Ascending aorta (tissue), 2 donors: ENCODE measurements around the gene PKP2. TPM values are rescaled to one million over a fixed set of nuclear protein-coding genes. Genes with fewer than 3 reads are reported as not detected.

Experiments used
- DNase-seq, 2 donors: peaks; one replicate each; pipeline ENCODE4 v3.0.0-alpha.2; 2019; ENCODE audit warnings: low spot score in 2 of 2
- H3K27ac ChIP-seq, 2 donors: fragments of 200-600 bp; sonication (generic); one replicate each; pipeline ENCODE4 v1.5.1; 2016 to 2017; ENCODE audit warnings: mild to moderate bottlenecking in 1 of 2
- H3K27me3 ChIP-seq: fragments of 200-600 bp; sonication (generic); one replicate; pipeline ENCODE4 v1.5.1; 2017
- H3K36me3 ChIP-seq, 2 donors: fragments of 200-600 bp; sonication (generic); one replicate each; pipeline ENCODE4 v1.5.1; 2016
- H3K4me1 ChIP-seq, 2 donors: fragments of 200-600 bp; sonication (generic); one replicate each; pipeline ENCODE4 v1.5.1; 2016 to 2017; ENCODE audit warnings: mild to moderate bottlenecking in 1 of 2
- H3K4me3 ChIP-seq, 2 donors: fragments of 200-600 bp; sonication (generic); one replicate each; pipeline ENCODE4 v1.5.1; 2016 to 2017; ENCODE audit warnings: mild to moderate bottlenecking in 1 of 2
- H3K9me3 ChIP-seq, 2 donors: fragments of 200-600 bp; sonication (generic); one replicate each; pipeline ENCODE4 v1.5.1; 2016
- intact Hi-C: fragments of 100-400 bp; cut with DNase I; formaldehyde crosslinking; loops from one replicate; pipeline ENCODE4 v1.15.1; 2023
- total RNA-seq: library from RNA; depleted of rRNA; stranded (reverse); fragments of >200 nt; gene quantifications from one replicate; pipeline ENCODE4 v1.1.0, GENCODE V29; 2016
- TF ChIP-seq, protein P1 (sequence below), 3 experiments: fragments of 200-600 bp in 2 of 3; fragments of 450-650 bp in 1 of 3; sonication (generic) in 2 of 3; IDR thresholded peaks; one replicate each; pipeline ENCODE4 v1.5.1; 2016 to 2019; ENCODE audit warnings: antibody characterized with exemption in 3 of 3, mild to moderate bottlenecking in 1 of 3, moderate library complexity in 1 of 3

The PKP2 gene
- total RNA-seq, 1 donor from 2014 or later: not detected

- Histone ChIP-seq H3K4me1 (no peaks in the 10 kb centered on the region), H3K27ac (no peak overlapping the region), H3K36me3 (no peaks in the 10 kb centered on the region), H3K27me3 (no peaks in the 10 kb centered on the region), H3K9me3 (no peaks in the 10 kb centered on the region), H3K4me3 (no peak overlapping the region)
- TF ChIP-seq, protein P1, sequence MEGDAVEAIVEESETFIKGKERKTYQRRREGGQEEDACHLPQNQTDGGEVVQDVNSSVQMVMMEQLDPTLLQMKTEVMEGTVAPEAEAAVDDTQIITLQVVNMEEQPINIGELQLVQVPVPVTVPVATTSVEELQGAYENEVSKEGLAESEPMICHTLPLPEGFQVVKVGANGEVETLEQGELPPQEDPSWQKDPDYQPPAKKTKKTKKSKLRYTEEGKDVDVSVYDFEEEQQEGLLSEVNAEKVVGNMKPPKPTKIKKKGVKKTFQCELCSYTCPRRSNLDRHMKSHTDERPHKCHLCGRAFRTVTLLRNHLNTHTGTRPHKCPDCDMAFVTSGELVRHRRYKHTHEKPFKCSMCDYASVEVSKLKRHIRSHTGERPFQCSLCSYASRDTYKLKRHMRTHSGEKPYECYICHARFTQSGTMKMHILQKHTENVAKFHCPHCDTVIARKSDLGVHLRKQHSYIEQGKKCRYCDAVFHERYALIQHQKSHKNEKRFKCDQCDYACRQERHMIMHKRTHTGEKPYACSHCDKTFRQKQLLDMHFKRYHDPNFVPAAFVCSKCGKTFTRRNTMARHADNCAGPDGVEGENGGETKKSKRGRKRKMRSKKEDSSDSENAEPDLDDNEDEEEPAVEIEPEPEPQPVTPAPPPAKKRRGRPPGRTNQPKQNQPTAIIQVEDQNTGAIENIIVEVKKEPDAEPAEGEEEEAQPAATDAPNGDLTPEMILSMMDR (IDR thresholded peaks at IDR 0.05): no peak
- intact Hi-C loops: no loop called here
- DNase-seq: no peak
These were observed 7.4 kb downstream of the PKP2 start for GRCh38 chr12:32889011-32889760.

GRCh38 chr12:32887058-32887457 is 9.5 kb downstream of the PKP2 start:
- TF ChIP-seq, protein P1 (IDR thresholded peaks at IDR 0.05): no peak
- no peaks in the 10 kb centered on the region for H3K36me3 ChIP-seq
- H3K27ac ChIP-seq: no peak overlapping the region
- no peaks in the 10 kb centered on the region for H3K4me1 ChIP-seq
- no peaks in the 10 kb centered on the region for H3K27me3 ChIP-seq
- no peak for DNase-seq
- no peak overlapping the region for H3K4me3 ChIP-seq
- no peaks in the 10 kb centered on the region for H3K9me3 ChIP-seq
- intact Hi-C loops: no loop called here

DNA sequence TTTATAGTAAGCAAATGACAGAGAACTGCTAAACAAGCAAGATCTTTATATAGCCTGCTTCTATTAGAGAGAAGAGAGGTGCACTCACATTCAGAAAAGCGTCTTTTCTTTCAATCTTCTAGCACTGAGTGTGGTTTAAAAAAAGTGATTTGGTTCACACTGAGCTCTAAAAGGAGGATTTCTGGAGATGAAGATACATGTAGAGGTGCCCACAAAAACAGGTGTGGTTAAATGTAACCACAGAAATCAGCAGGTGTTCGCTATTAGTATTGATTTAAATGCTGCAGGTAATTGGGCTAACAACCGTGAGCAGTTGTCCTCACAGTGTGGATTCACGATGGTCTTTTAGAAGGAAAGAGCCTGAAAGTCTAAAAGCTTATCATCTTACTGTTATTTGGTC is 10.7 kb downstream of the PKP2 start:
- TF ChIP-seq, protein P1 (IDR thresholded peaks at IDR 0.05): no peak
- no peak for DNase-seq

DNA sequence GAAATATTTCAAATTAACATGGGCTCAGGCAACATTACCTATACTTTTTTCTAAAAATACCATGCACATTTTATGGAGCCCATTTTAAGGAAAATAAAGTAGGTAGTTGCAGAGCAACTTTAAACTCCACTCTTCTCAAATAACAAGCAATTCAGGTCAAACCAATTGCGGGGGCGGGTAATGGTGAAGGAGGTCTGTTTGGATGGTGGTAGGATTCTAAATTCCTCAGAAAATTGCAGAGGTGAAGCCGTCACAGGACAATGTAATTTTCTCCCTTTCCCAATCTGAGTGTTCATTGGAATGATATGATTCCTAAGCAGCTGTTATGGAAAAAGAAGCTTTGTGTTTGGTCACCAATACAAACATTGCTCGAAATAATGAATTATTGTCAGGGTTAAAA is 11.6 kb downstream of the PKP2 start:
- intact Hi-C loops: no loop called here
- no peak overlapping the region for H3K4me3 ChIP-seq
- no peak for DNase-seq
- H3K27me3 ChIP-seq: no peaks in the 10 kb centered on the region
- H3K4me1 ChIP-seq: no peaks in the 10 kb centered on the region
- H3K9me3 ChIP-seq: no peaks in the 10 kb centered on the region
- no peak overlapping the region for H3K27ac ChIP-seq
- TF ChIP-seq, protein P1 (IDR thresholded peaks at IDR 0.05): no peak
- no peaks in the 10 kb centered on the region for H3K36me3 ChIP-seq

More for the DNA sequence above, 10.7 kb downstream of the PKP2 start:
- intact Hi-C loops: no loop called here
- Histone ChIP-seq H3K27me3 (no peaks in the 10 kb centered on the region), H3K36me3 (no peaks in the 10 kb centered on the region), H3K4me3 (no peak overlapping the region), H3K9me3 (no peaks in the 10 kb centered on the region), H3K27ac (no peak overlapping the region), H3K4me1 (no peaks in the 10 kb centered on the region)

DNA sequence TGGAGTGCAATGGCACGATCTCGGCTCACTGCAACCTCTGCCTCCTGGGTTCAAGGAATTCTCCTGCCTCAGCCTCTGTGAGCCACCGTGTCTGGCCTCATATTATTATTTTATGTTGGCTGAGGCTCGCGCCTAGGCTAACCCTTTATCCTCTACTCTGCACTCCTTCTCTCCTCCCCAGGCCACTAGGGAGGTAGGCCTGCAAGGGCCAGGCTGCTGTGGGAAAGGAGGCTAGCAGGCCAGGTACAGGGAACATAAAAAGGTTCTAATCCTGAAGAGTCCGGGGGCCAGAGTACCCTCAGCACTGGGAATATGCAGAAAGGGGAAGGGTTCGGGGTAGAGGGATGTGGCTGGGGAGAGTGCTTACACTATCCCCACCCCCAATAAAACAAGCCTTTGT is 14.9 kb downstream of the PKP2 start:
- no peak overlapping the region for H3K27ac ChIP-seq
- H3K36me3 ChIP-seq: no peaks in the 10 kb centered on the region
- intact Hi-C loops: no loop called here
- TF ChIP-seq, protein P1 (IDR thresholded peaks at IDR 0.05): no peak
- H3K4me1 ChIP-seq: no peaks in the 10 kb centered on the region
- H3K27me3 ChIP-seq: no peaks in the 10 kb centered on the region
- H3K4me3 ChIP-seq: no peak overlapping the region
- no peaks in the 10 kb centered on the region for H3K9me3 ChIP-seq
- no peak for DNase-seq
